ENCODE data around the gene SMIM22. TPM values are rescaled to one million over a fixed set of nuclear protein-coding genes. Genes with fewer than 3 reads are reported as not detected.
A peak's percentile ranks its signal among the peaks of the same experiment; 100 is the strongest.

SMIM22 gene
- polyA plus RNA-seq, 2 of the 4 experiments (the other 2 are of a cell fraction), result not detected

- peak; percentile 75 for TF ChIP-seq POLR2A (IDR thresholded peaks at IDR 0.05; ENCODE audit: low read length)
- TF ChIP-seq TP53 (CRISPR knock-in tag; IDR thresholded peaks at IDR 0.05), result no peak
- no peak for TF ChIP-seq NFE2L2 (conservative IDR thresholded peaks at IDR 0.05; ENCODE audit: low read length)
- TF ChIP-seq, protein P1, sequence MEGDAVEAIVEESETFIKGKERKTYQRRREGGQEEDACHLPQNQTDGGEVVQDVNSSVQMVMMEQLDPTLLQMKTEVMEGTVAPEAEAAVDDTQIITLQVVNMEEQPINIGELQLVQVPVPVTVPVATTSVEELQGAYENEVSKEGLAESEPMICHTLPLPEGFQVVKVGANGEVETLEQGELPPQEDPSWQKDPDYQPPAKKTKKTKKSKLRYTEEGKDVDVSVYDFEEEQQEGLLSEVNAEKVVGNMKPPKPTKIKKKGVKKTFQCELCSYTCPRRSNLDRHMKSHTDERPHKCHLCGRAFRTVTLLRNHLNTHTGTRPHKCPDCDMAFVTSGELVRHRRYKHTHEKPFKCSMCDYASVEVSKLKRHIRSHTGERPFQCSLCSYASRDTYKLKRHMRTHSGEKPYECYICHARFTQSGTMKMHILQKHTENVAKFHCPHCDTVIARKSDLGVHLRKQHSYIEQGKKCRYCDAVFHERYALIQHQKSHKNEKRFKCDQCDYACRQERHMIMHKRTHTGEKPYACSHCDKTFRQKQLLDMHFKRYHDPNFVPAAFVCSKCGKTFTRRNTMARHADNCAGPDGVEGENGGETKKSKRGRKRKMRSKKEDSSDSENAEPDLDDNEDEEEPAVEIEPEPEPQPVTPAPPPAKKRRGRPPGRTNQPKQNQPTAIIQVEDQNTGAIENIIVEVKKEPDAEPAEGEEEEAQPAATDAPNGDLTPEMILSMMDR (IDR thresholded peaks at IDR 0.05), result no peak
- no peak for TF ChIP-seq ZC3H11A (IDR thresholded peaks at IDR 0.05)
- no peak for TF ChIP-seq HOXB5 (CRISPR knock-in tag; IDR thresholded peaks at IDR 0.05)
- TF ChIP-seq SREBF2 (IDR thresholded peaks at IDR 0.05), result no peak
- TF ChIP-seq KDM5A (IDR thresholded peaks at IDR 0.05), result peak; percentile 61; the same call in 1 of the 2 replicates
- no peak for TF ChIP-seq RARB (CRISPR knock-in tag; IDR thresholded peaks at IDR 0.05)
- TF ChIP-seq JUN (IDR thresholded peaks at IDR 0.05), result peak; percentile 50 to 70; a peak in 4 of 5 replicates
- peak; percentile 63; the same call in 1 of the 2 replicates for TF ChIP-seq KDM1A (IDR thresholded peaks at IDR 0.05; ENCODE audit: low read depth)
- no peak for TF ChIP-seq EHMT2 (IDR thresholded peaks at IDR 0.05; ENCODE audit: low read depth)
- no peak for TF ChIP-seq JUNB (IDR thresholded peaks at IDR 0.05)
- no peak for TF ChIP-seq ATOH8 (CRISPR knock-in tag; IDR thresholded peaks at IDR 0.05; ENCODE audit: low read depth)
- TF ChIP-seq POLR2AphosphoS2 (conservative IDR thresholded peaks at IDR 0.05; ENCODE audit: low read length), result no peak
- TF ChIP-seq HDAC2 (IDR thresholded peaks at IDR 0.05), result no peak
- TF ChIP-seq CHD4 (IDR thresholded peaks at IDR 0.05; ENCODE audit: borderline replicate concordance), result no peak
- no peak for TF ChIP-seq SMC3 (IDR thresholded peaks at IDR 0.05)
- no peak for TF ChIP-seq RCOR1 (IDR thresholded peaks at IDR 0.05; ENCODE audit: low read depth, low read length)
- TF ChIP-seq CBX8 (IDR thresholded peaks at IDR 0.05), result no peak
- no peak for TF ChIP-seq ESRRA (IDR thresholded peaks at IDR 0.05; ENCODE audit: borderline replicate concordance, low read length)
- TF ChIP-seq CEBPB (IDR thresholded peaks at IDR 0.05), result no peak
- no peak for TF ChIP-seq CHD2 (IDR thresholded peaks at IDR 0.05; ENCODE audit: low read length, partially characterized antibody)
- no peak for TF ChIP-seq ZNF302 (CRISPR knock-in tag; IDR thresholded peaks at IDR 0.05)
- no peak for TF ChIP-seq ELK1 (IDR thresholded peaks at IDR 0.05; ENCODE audit: low read depth, low read length)
- TF ChIP-seq HOXA7 (CRISPR knock-in tag; IDR thresholded peaks at IDR 0.05), result no peak
- no peak for TF ChIP-seq MAZ (IDR thresholded peaks at IDR 0.05; ENCODE audit: borderline replicate concordance, low read depth, low read length)
Observed at GRCh38 chr16:4766875-4767628, 28.1 kb upstream of the SMIM22 start, which contains the start of gene ZNF500 (continued).
